HCT116 (cell line): ENCODE results near the gene STX1A. TPM values are rescaled to one million over a fixed set of nuclear protein-coding genes. Genes with fewer than 3 reads are reported as not detected.

ENCODE experiments used
- ATAC-seq: fragments of 200-7000 bp; cut with Tn5 transposase; 2 replicates; pipeline ENCODE4 v1.9.1; 2020; ENCODE audit warnings: mild to moderate bottlenecking, moderate library complexity
- BruUV-seq: library from RNA; stranded (reverse); fragments of 400-500 nt; replicated peaks from 2 replicates; lab custom pipeline; 2021; lab: Mats Ljungman, UMichigan
- CTCF ChIA-PET: fragments of 300-600 bp; sonication (Branson Sonifier 250); formaldehyde crosslinking; loops from one replicate; lab custom pipeline; 2021; ENCODE audit warnings: antibody characterized with exemption; lab: Charles Lee
- POLR2A ChIA-PET: fragments of 300-600, 350-600 bp; sonication (Branson Sonifier 250); formaldehyde crosslinking; loops from one replicate; lab custom pipeline; 2021; ENCODE audit warnings: antibody characterized with exemption; lab: Charles Lee
- RAD21 ChIA-PET, 2 experiments: fragments of 300-600 bp; sonication (Branson Sonifier 250); formaldehyde crosslinking; loops; one replicate each; lab custom pipeline; 2023; ENCODE audit warnings: low total read pairs in 2 of 2; ENCODE audit not compliant: uncharacterized antibody in 2 of 2, unreplicated experiment in 2 of 2, low non-redundant PET in 1 of 2; lab: Charles Lee
- DNase-seq: peaks from one replicate; pipeline ENCODE4 v3.0.0-alpha.2; 2010; ENCODE audit warnings: low read depth, low spot score
- H2AFZ ChIP-seq: fragments of 200-600 bp; shearing (Covaris generic), sonication (generic); 2 replicates; pipeline ENCODE4 v1.6.1; 2017; ENCODE audit warnings: low read depth, mixed run types, mixed read lengths, antibody characterized with exemption, low read length; ENCODE audit not compliant: poor library complexity, severe bottlenecking
- H3K27ac ChIP-seq: 2 replicates; pipeline ENCODE4 v1.5.1; 2012; ENCODE audit warnings: low read depth, low read length
- H3K27me3 ChIP-seq: fragments of 200-600 bp; sonication (generic); 2 replicates; pipeline ENCODE4 v1.6.1; 2016; ENCODE audit warnings: mixed run types, low read length, mixed read lengths; ENCODE audit not compliant: insufficient read depth
- H3K36me3 ChIP-seq, 2 experiments: fragments of 200-500 bp in 1 of 2; fragments of 200-600 bp in 1 of 2; sonication (Bioruptor generic) in 1 of 2; sonication (generic) in 1 of 2; 2 replicates each; pipeline versions ENCODE4 v1.5.1 to v1.6.1; 2014 to 2016; ENCODE audit warnings: low read length in 2 of 2, inconsistent platforms in 1 of 2, mixed read lengths in 1 of 2, mixed run types in 1 of 2; ENCODE audit not compliant: insufficient read depth in 2 of 2, control insufficient read depth in 1 of 2
- H3K4me1 ChIP-seq, 2 experiments: fragments of 200-600 bp in 1 of 2; sonication (generic) in 1 of 2; 2 replicates each; pipeline versions ENCODE4 v1.5.1 to v1.6.1; 2012 to 2017; ENCODE audit warnings: low read length in 2 of 2, inconsistent platforms in 1 of 2, mild to moderate bottlenecking in 1 of 2, mixed read lengths in 1 of 2, mixed run types in 1 of 2, moderate library complexity in 1 of 2; ENCODE audit not compliant: insufficient read depth in 2 of 2, control insufficient read depth in 1 of 2
- H3K4me2 ChIP-seq: fragments of 200-600 bp; sonication (generic); 2 replicates; pipeline ENCODE4 v1.6.1; 2017; ENCODE audit warnings: mixed run types, low read length, mixed read lengths
- H3K4me3 ChIP-seq, 2 experiments: fragments of 200-600 bp in 1 of 2; sonication (generic) in 1 of 2; replicated peaks in 1 of 2; 2 replicates each; pipeline ENCODE4 v1.5.1; 2011 to 2016; ENCODE audit warnings: low read length in 2 of 2, control low read depth in 1 of 2, low read depth in 1 of 2, mild to moderate bottlenecking in 1 of 2, mixed read lengths in 1 of 2, mixed run types in 1 of 2
- H3K79me2 ChIP-seq: fragments of 200-600 bp; sonication (generic); 2 replicates; pipeline ENCODE4 v1.6.1; 2017; ENCODE audit warnings: mild to moderate bottlenecking, mixed run types, low read length, moderate library complexity, mixed read lengths; ENCODE audit not compliant: insufficient read depth
- H3K9ac ChIP-seq: fragments of 200-600 bp; sonication (generic); 2 replicates; pipeline ENCODE4 v1.6.1; 2016; ENCODE audit warnings: low read length, mixed read lengths
- H3K9me2 ChIP-seq: fragments of 200-600 bp; sonication (generic), shearing (Covaris generic); 2 replicates; pipeline ENCODE4 v1.6.1; 2017; ENCODE audit warnings: mixed run types, mild to moderate bottlenecking, moderate library complexity; ENCODE audit not compliant: insufficient read depth
- H3K9me3 ChIP-seq, 2 experiments: fragments of 200-500 bp in 1 of 2; fragments of 200-600 bp in 1 of 2; sonication (Bioruptor generic) in 1 of 2; sonication (generic) in 1 of 2; 2 replicates each; pipeline ENCODE4 v1.6.1; 2014 to 2017; ENCODE audit warnings: low read length in 2 of 2, mixed read lengths in 2 of 2, inconsistent platforms in 1 of 2, low read depth in 1 of 2, mild to moderate bottlenecking in 1 of 2, mixed run types in 1 of 2, moderate library complexity in 1 of 2; ENCODE audit not compliant: control insufficient read depth in 1 of 2, insufficient read depth in 1 of 2
- H4K20me1 ChIP-seq: fragments of 200-600 bp; sonication (generic), shearing (Covaris generic); 2 replicates; pipeline ENCODE4 v1.6.1; 2017; ENCODE audit warnings: mixed run types, mild to moderate bottlenecking, moderate library complexity; ENCODE audit not compliant: insufficient read depth
- ATF3 ChIP-seq: IDR thresholded peaks from 2 replicates; pipeline ENCODE4 v1.6.1; 2012
- CBX3 ChIP-seq: IDR thresholded peaks from 2 replicates; pipeline ENCODE4 v1.6.1; 2012; ENCODE audit warnings: low read depth
- EGR1 ChIP-seq: IDR thresholded peaks from 2 replicates; pipeline ENCODE4 v1.6.1; 2012; ENCODE audit warnings: low read depth
- EZH2 ChIP-seq: fragments of 200-600 bp; sonication (generic); IDR thresholded peaks from 2 replicates; pipeline ENCODE4 v1.6.1; 2017; ENCODE audit warnings: antibody characterized with exemption, mixed run types
- EZH2phosphoT487 ChIP-seq: fragments of 200-600 bp; IDR thresholded peaks from 2 replicates; pipeline ENCODE4 v1.6.1; 2018; ENCODE audit warnings: antibody characterized with exemption, borderline replicate concordance
- FOSL1 ChIP-seq: IDR thresholded peaks from 2 replicates; pipeline ENCODE4 v1.6.1; 2012; ENCODE audit warnings: low read depth
- POLR2AphosphoS5 ChIP-seq: IDR thresholded peaks from 2 replicates; pipeline ENCODE4 v1.6.1; 2011; ENCODE audit warnings: mild to moderate bottlenecking, low read depth, low read length, moderate library complexity
- REST ChIP-seq: IDR thresholded peaks from 2 replicates; pipeline ENCODE4 v1.6.1; 2012; ENCODE audit warnings: low read depth
- SRF ChIP-seq: IDR thresholded peaks from 2 replicates; pipeline ENCODE4 v1.6.1; 2012; ENCODE audit warnings: low read depth
- YY1 ChIP-seq: IDR thresholded peaks from 2 replicates; pipeline ENCODE4 v1.6.1; 2011; ENCODE audit warnings: low read length, low read depth, moderate library complexity, mild to moderate bottlenecking; ENCODE audit not compliant: insufficient replicate concordance; ENCODE audit errors: extremely low read depth
- ZBTB33 ChIP-seq: IDR thresholded peaks from 2 replicates; pipeline ENCODE4 v1.6.1; 2011; ENCODE audit warnings: mild to moderate bottlenecking, low read length, moderate library complexity; ENCODE audit not compliant: insufficient replicate concordance; ENCODE audit errors: extremely low read depth
- ZFX ChIP-seq: fragments of 450-650 bp; IDR thresholded peaks from 2 replicates; pipeline ENCODE4 v1.6.1; 2017
- ZNF274 ChIP-seq: fragments of 200-500 bp; sonication (Bioruptor generic); IDR thresholded peaks from 2 replicates; pipeline ENCODE4 v1.6.1; 2014; ENCODE audit warnings: mild to moderate bottlenecking, low read depth, low read length, inconsistent platforms
- intact Hi-C: fragments of 100-400 bp; cut with micrococcal nuclease; formaldehyde crosslinking; loops from 2 replicates; pipeline ENCODE4 v1.10.0; 2022
- total RNA-seq: library from RNA; stranded (reverse); gene quantifications from one replicate; pipeline ENCODE4 v1.2.1, GENCODE V29; 2021; ENCODE audit not compliant: unreplicated experiment

STX1A gene
- total RNA-seq, 1 experiment from 2014 or later = 39.4 TPM

GRCh38 chr7:73671857-73672445 is 47.5 kb downstream of the STX1A start:
- Histone ChIP-seq H3K4me2 (no peak overlapping the region), H3K27me3 (no peaks in the 10 kb centered on the region), H3K4me3 (no peak overlapping the region), H3K9me3 (no peaks in the 10 kb centered on the region; a peak in 1 of 4 replicates), H3K9ac (no peak overlapping the region), H3K79me2 (no peaks in the 10 kb centered on the region), H3K27ac (no peak overlapping the region), H3K4me1 (peaks cover 10 to 17% of the 10 kb centered on the region in 2 experiments; a peak in 3 of 4 replicates), H2AFZ (no peak overlapping the region), H3K9me2 (no peaks in the 10 kb centered on the region), H3K36me3 (peaks cover 0 to 5% of the 10 kb centered on the region in 2 experiments; a peak in 1 of 4 replicates), H4K20me1 (no peaks in the 10 kb centered on the region)
- TF ChIP-seq ATF3 (no peak), EZH2phosphoT487 (no peak), REST (no peak), EZH2 (no peak), ZFX (no peak), ZNF274 (no peak), YY1 (no peak), FOSL1 (no peak), CBX3 (no peak), POLR2AphosphoS5 (no peak), EGR1 (no peak), SRF (no peak), ZBTB33 (no peak)
- intact Hi-C loops = no loop called here
- POLR2A ChIA-PET = no interaction called here
- ATAC-seq (no peak), DNase-seq (no peak)
- RAD21 ChIA-PET = no interaction called here
- BruUV-seq = no TSS peak
- CTCF ChIA-PET = no interaction called here
